ENCODE results near the gene AGMAT.

- no peak for TF ChIP-seq CTCF (IDR thresholded peaks at IDR 0.05)
- no peak for TF ChIP-seq POLR2A (IDR thresholded peaks at IDR 0.05)
- no peak for TF ChIP-seq POLR2AphosphoS5 (IDR thresholded peaks at IDR 0.05)
Observed at GRCh38 chr1:15623435-15623834, 38.6 kb upstream of the AGMAT start.
